OCI-LY3 (cell line): ENCODE results near the gene MYDGF.
"Not testable (repeated sequence)": the region's sequence is repeated elsewhere in the genome, so short reads cannot be mapped to it uniquely, and the experiment has no call there.

Experiments
- CTCF ChIP-seq: fragments of 200-600, 300-600 bp; sonication (generic); IDR thresholded peaks from 2 replicates; pipeline ENCODE4 v1.5.1; 2014; ENCODE audit warnings: antibody characterized with exemption, low read length, low read depth
- EZH2phosphoT487 ChIP-seq: fragments of 200-600 bp; shearing (Covaris generic); IDR thresholded peaks from 2 replicates; pipeline ENCODE4 v1.6.1; 2018; ENCODE audit warnings: antibody characterized with exemption, mixed run types, low read depth

- not testable (repeated sequence) for TF ChIP-seq CTCF, EZH2phosphoT487
Observed at GRCh38 chr19:4715178-4715528, 45.0 kb upstream of the MYDGF start.
